Tibial artery (tissue), 4 donors: ENCODE results near the gene ATP8B4.

Experiments
- DNase-seq, 2 donors: peaks; one replicate each; pipeline ENCODE4 v3.0.0-alpha.2; 2019
- H3K27ac ChIP-seq, 2 donors: fragments of 200-600 bp; sonication (generic) in 1 of 2; 1 replicate in 1 of 2; 2 replicates in 1 of 2; pipeline ENCODE4 v1.5.1; 2018 to 2019; ENCODE audit warnings: mild to moderate bottlenecking in 1 of 2
- H3K27me3 ChIP-seq, 2 donors: fragments of 200-600 bp; sonication (generic) in 1 of 2; one replicate each; pipeline versions ENCODE4 v1.5.1 to v1.6.0; 2016 to 2019
- H3K36me3 ChIP-seq, 3 donors: fragments of 200-600 bp; sonication (generic) in 2 of 3; one replicate each; pipeline ENCODE4 v1.5.1; 2016 to 2019; ENCODE audit warnings: mild to moderate bottlenecking in 2 of 3
- H3K4me1 ChIP-seq, 4 donors: fragments of 200-600 bp; sonication (generic) in 2 of 4; 1 replicate in 3 of 4; 2 replicates in 1 of 4; pipeline ENCODE4 v1.5.1; 2016 to 2019
- H3K4me3 ChIP-seq, 2 donors: fragments of 200-600 bp; sonication (generic) in 1 of 2; 1 replicate in 1 of 2; 2 replicates in 1 of 2; pipeline ENCODE4 v1.5.1; 2018 to 2019; ENCODE audit warnings: mild to moderate bottlenecking in 2 of 2
- H3K9me3 ChIP-seq, 3 donors: fragments of 200-600 bp; sonication (generic) in 1 of 3; one replicate each; pipeline ENCODE4 v1.5.1; 2016 to 2019
- intact Hi-C: fragments of 100-400 bp; cut with DNase I; formaldehyde crosslinking; loops from one replicate; pipeline ENCODE4 v1.15.0; 2023; ENCODE audit warnings: low total_unique reads
- TF ChIP-seq, protein P1 (sequence below), 2 experiments: fragments of 200-600 bp in 1 of 2; fragments of 450-650 bp in 1 of 2; IDR thresholded peaks; one replicate each; pipeline ENCODE4 v1.5.1; 2017 to 2019; ENCODE audit warnings: antibody characterized with exemption in 2 of 2, mild to moderate bottlenecking in 1 of 2, moderate library complexity in 1 of 2

Gene ATP8B4

GRCh38 chr15:49927189-49927861 is 191.7 kb downstream of the ATP8B4 start:
- no peaks in the 10 kb centered on the region for H3K9me3 ChIP-seq
- H3K27ac ChIP-seq = no peak overlapping the region
- no peaks in the 10 kb centered on the region for H3K27me3 ChIP-seq
- H3K4me3 ChIP-seq = no peak overlapping the region
- H3K36me3 ChIP-seq = no peaks in the 10 kb centered on the region
- intact Hi-C loops = no loop called here
- peaks cover 0 to 7% (median 6%) of the 10 kb centered on the region in 4 donors for H3K4me1 ChIP-seq
- DNase-seq = no peak
- TF ChIP-seq, protein P1, sequence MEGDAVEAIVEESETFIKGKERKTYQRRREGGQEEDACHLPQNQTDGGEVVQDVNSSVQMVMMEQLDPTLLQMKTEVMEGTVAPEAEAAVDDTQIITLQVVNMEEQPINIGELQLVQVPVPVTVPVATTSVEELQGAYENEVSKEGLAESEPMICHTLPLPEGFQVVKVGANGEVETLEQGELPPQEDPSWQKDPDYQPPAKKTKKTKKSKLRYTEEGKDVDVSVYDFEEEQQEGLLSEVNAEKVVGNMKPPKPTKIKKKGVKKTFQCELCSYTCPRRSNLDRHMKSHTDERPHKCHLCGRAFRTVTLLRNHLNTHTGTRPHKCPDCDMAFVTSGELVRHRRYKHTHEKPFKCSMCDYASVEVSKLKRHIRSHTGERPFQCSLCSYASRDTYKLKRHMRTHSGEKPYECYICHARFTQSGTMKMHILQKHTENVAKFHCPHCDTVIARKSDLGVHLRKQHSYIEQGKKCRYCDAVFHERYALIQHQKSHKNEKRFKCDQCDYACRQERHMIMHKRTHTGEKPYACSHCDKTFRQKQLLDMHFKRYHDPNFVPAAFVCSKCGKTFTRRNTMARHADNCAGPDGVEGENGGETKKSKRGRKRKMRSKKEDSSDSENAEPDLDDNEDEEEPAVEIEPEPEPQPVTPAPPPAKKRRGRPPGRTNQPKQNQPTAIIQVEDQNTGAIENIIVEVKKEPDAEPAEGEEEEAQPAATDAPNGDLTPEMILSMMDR (IDR thresholded peaks at IDR 0.05) = no peak

DNA sequence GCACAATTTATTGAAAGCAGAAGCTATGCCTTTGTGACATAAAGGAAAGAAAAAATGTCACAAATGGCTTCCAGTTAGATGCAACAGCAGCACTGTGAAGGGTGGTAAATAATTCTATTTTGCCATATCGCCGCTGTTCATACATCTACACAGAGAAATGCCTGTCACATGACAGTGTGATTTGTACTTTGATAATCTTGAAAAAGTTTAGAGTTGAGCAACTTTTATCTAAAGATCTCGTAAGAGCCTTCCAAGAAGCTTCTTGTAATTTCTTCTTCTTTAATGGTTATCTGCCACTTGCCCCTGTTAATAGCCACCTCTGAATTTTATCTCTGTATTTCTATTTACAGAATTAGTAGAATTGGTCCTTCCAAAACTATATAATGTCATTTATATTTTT is 192.3 kb downstream of the ATP8B4 start:
- H3K27ac ChIP-seq = no peak overlapping the region
- TF ChIP-seq, protein P1 (IDR thresholded peaks at IDR 0.05) = no peak
- intact Hi-C loops = no loop called here
- H3K9me3 ChIP-seq = no peaks in the 10 kb centered on the region
- H3K4me3 ChIP-seq = no peak overlapping the region
- DNase-seq = no peak
- no peaks in the 10 kb centered on the region for H3K36me3 ChIP-seq
- H3K27me3 ChIP-seq = no peaks in the 10 kb centered on the region
- peaks cover 0 to 7% (median 6%) of the 10 kb centered on the region in 4 donors for H3K4me1 ChIP-seq

GRCh38 chr15:49923671-49924070 is 195.4 kb downstream of the ATP8B4 start:
- Histone ChIP-seq H3K4me3 (no peak overlapping the region), H3K36me3 (no peaks in the 10 kb centered on the region), H3K9me3 (no peaks in the 10 kb centered on the region), H3K27me3 (no peaks in the 10 kb centered on the region), H3K4me1 (peaks cover 0 to 7% (median 6%) of the 10 kb centered on the region in 4 donors), H3K27ac (no peak overlapping the region)
- intact Hi-C loops = no loop called here
- TF ChIP-seq, protein P1 (IDR thresholded peaks at IDR 0.05) = no peak
- DNase-seq = no peak

DNA sequence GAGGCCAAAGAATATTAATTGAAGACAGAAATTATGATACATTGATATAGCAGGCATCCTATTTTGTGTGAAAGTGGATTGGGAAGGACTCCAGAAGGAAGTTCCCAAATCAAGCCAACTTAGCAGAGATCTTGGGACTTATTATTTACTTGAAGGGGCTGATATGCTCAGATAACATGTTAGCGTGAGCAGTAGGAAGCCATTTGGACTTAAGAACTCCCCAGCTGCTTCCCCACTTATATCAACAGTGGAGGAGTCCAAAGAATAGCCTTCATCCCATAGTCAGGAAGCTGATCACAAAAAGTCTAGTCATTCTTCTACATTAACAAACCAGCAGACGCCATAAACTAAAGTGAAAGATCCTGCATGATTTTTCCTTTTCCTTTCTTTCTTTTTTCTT is 200.0 kb downstream of the ATP8B4 start:
- no peaks in the 10 kb centered on the region for H3K27me3 ChIP-seq
- DNase-seq = no peak
- intact Hi-C loops = no loop called here
- no peak overlapping the region for H3K4me3 ChIP-seq
- H3K27ac ChIP-seq = no peak overlapping the region
- TF ChIP-seq, protein P1 (IDR thresholded peaks at IDR 0.05) = no peak
- no peaks in the 10 kb centered on the region for H3K36me3 ChIP-seq
- no peaks in the 10 kb centered on the region for H3K9me3 ChIP-seq
- peaks cover 0 to 11% (median 9%) of the 10 kb centered on the region in 4 donors for H3K4me1 ChIP-seq

DNA sequence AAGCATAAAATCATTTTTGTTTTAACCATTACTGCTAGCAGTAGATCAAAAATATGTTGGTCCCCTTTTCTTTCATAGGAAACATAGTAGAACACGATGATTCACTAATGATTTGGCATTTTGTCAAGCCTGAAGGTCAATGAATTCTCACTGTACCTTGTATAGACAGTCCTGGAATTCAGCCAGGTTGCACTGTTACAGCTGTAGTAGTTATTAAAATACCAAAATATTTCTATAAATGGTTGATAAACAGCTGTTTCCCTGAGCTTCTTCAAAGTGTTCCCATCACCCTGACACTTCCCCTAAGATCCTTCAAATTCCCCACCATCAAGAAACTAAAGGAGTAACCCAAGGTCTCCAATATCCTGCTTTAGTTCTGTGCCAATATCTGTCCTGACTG is 200.9 kb downstream of the ATP8B4 start:
- DNase-seq = no peak
- H3K36me3 ChIP-seq = no peaks in the 10 kb centered on the region

More for the DNA sequence above, 200.9 kb downstream of the ATP8B4 start:
- Histone ChIP-seq H3K4me3 (no peak overlapping the region), H3K27ac (no peak overlapping the region), H3K9me3 (no peaks in the 10 kb centered on the region), H3K4me1 (peaks cover 0 to 11% (median 5%) of the 10 kb centered on the region in 4 donors), H3K27me3 (no peaks in the 10 kb centered on the region)
- intact Hi-C loops = no loop called here
- TF ChIP-seq, protein P1 (IDR thresholded peaks at IDR 0.05) = no peak
